Central memory CD4-positive, alpha-beta T cell (primary cell): ENCODE measurements around the gene SCML2.
"Not testable (repeated sequence)": the region's sequence is repeated elsewhere in the genome, so short reads cannot be mapped to it uniquely, and the experiment has no call there.

ENCODE experiments used
- DNase-seq: peaks from one replicate; pipeline ENCODE4 v3.0.0; 2022
- total RNA-seq, 3 experiments: gene quantifications; one replicate each; lab custom pipeline; 2026; lab: John Stamatoyannopoulos, UW

Gene SCML2
- total RNA-seq, result 2.1 to 11.0 (median 4.4) reads per million in 3 experiments

- peak; percentile 21 for DNase-seq
Measured at GRCh38 chrX:18354369-18355223, at the start of gene SCML2. Gene SCML2 (minus strand): TSS chrX:18354688. CDS start chrX:18334071, 20,617 bp downstream.

- DNase-seq, result no peak
Measured at GRCh38 chrX:18401848-18402213, 47.3 kb upstream of the SCML2 start.

- no peak for DNase-seq
Measured at GRCh38 chrX:18394477-18394876, 40.0 kb upstream of the SCML2 start.

GRCh38 chrX:18390941-18391538 is 36.6 kb upstream of the SCML2 start:
- DNase-seq, result peak; percentile 55

GRCh38 chrX:18389966-18390365 is 35.5 kb upstream of the SCML2 start:
- DNase-seq, result no peak

- DNase-seq, result peak; percentile 5
Measured at GRCh38 chrX:18377796-18378195, 23.3 kb upstream of the SCML2 start.

GRCh38 chrX:18375131-18375805 is 20.8 kb upstream of the SCML2 start:
- DNase-seq, result not testable (repeated sequence)

- DNase-seq, result not testable (repeated sequence)
Measured at GRCh38 chrX:18369096-18369495, 14.6 kb upstream of the SCML2 start.

- DNase-seq, result no peak
Measured at GRCh38 chrX:18368402-18368801, 13.9 kb upstream of the SCML2 start.

- no peak for DNase-seq
Measured at GRCh38 chrX:18360867-18361266, 6.4 kb upstream of the SCML2 start.

GRCh38 chrX:18353931-18354368 is 538 bp downstream of the SCML2 start:
- DNase-seq, result peak; percentile 8

- no peak for DNase-seq
Measured at GRCh38 chrX:18351784-18352183, 2.7 kb downstream of the SCML2 start.

- no peak for DNase-seq
Measured at GRCh38 chrX:18348047-18348446, 6.4 kb downstream of the SCML2 start.

- DNase-seq, result no peak
Measured at GRCh38 chrX:18309401-18309800, 45.1 kb downstream of the SCML2 start.

GRCh38 chrX:18297251-18297650 is 57.2 kb downstream of the SCML2 start:
- DNase-seq, result no peak

- no peak for DNase-seq
Measured at GRCh38 chrX:18294893-18295292, 59.6 kb downstream of the SCML2 start.

GRCh38 chrX:18291006-18291545 is 63.4 kb downstream of the SCML2 start:
- no peak for DNase-seq

GRCh38 chrX:18290200-18290599 is 64.3 kb downstream of the SCML2 start:
- no peak for DNase-seq

- DNase-seq, result no peak
Measured at GRCh38 chrX:18288716-18289115, 65.8 kb downstream of the SCML2 start.

GRCh38 chrX:18286322-18286831 is 68.1 kb downstream of the SCML2 start:
- no peak for DNase-seq

GRCh38 chrX:18278449-18278848 is 76.0 kb downstream of the SCML2 start:
- DNase-seq, result no peak

- no peak for DNase-seq
Measured at GRCh38 chrX:18272222-18272621, 82.3 kb downstream of the SCML2 start.

- DNase-seq, result no peak
Measured at GRCh38 chrX:18271725-18272124, 82.8 kb downstream of the SCML2 start.
